ENCODE measurements around the gene ANKFN1.
"Not testable (repeated sequence)": the region's sequence is repeated elsewhere in the genome, so short reads cannot be mapped to it uniquely, and the experiment has no call there.

Gene ANKFN1

DNA sequence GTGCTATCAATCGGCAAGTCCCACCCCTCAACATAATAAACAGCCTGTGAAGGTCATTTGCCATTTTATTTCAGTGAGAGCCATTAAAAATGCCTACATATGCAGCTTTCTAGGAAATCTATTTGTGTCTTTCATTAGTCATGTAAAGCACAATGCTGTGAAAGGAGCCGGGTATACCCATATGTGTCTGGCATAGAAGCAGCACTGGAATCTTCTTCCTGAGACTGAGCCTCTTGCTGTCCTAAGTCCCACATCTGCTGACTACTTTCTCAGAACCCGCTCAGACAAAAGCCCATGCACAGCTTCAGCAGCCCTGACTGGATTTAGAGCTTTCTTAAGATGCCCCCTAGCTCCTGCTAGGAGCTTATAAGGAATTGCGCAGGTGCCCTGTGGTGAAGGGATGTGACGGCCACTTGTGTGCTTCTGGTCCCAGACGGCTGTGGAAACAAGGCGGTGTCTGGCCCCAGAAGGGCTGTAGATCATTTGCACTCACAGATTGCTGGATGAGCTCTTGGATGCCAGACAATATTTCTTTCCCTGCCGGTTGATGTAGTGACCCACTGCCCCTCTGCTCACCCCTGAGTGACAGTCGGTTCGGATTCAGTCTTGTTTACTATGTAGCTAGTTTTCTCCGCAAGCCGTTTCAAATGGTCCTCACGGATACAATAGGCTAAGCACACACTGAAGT, 172.2 kb downstream of the ANKFN1 start:
- no peak for DNase-seq (ENCODE audit: low read depth in 2 of 3, low spot score in 1 of 3)

DNA sequence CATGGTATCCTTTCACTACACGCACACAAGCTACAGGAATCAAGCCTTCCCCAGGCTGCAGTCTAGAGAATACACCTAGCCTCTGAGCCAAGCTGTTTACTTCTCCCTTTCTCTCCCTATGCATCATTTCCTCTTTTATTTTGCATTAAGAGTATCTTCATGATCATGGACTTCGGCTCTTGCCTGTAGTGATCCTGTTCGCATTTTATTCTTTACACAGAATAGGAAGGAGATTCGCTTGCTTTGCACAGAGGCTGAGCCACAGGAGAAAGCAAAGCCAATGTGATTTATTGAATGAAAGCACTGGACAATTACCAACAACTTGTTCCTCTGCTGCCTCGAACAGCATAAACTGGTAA, 172.7 kb downstream of the ANKFN1 start:
- DNase-seq (ENCODE audit: low read depth in 2 of 3, low spot score in 1 of 3), result no peak

DNA sequence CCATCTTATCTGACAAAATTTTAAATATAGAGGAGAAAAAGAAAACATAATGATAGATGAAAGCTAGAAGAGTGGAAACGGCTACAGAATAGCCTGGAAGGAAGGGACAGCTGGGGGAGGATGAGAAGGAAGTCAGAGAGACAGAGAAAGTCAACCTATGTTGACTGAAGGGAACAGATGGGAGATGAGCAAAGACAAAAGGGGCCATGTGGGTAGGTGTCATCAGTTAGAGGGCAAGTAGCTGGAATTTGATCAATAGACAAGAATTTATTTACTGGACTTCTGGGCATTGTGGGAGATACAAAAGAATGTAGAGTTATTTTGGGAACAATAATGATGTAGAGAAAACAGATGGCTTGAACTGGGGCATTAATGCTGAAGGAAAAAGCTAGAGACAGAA, 194.4 kb downstream of the ANKFN1 start:
- no peak for DNase-seq (ENCODE audit: low read depth in 2 of 3, low spot score in 1 of 3)

DNA sequence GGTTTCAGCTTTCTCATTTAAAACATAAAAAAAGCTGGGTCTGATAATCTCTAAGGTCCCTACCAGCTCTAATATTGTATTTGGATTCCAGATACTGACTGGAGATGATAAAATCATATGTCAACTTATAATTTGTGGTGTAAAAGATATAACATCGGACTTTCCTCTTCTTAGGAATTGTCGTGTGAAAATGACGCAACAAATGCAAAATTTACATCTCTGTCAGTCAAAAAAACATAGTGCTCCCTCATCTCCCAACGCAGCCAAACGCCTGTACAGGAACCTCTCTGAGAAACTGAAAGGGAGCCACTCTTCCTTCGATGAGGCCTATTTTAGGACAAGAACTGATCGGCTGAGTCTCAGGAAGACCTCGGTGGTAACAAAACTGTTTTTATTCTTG, 197.3 kb downstream of the ANKFN1 start:
- no peak for DNase-seq (ENCODE audit: low read depth in 2 of 3, low spot score in 1 of 3)

DNA sequence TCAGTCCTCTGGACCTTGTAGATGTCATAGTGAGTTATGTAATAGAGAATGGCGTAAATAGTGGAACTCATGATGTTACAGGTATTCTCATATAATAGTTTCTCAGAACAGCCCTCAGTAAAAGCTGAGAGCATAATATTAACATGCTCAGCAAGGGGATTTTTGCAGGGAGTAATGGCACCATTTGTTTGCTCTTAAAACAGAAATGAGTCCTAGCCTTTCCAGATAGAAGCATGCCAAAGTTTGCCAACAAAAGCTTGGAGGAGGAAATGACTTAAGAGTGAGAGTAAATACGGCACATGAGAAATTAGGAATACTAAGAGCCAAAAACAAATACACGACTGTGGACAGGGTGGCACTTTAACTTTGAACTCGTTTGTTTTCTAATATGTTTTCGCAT, 198.4 kb downstream of the ANKFN1 start:
- DNase-seq (ENCODE audit: low read depth in 2 of 3, low spot score in 1 of 3), result no peak

DNA sequence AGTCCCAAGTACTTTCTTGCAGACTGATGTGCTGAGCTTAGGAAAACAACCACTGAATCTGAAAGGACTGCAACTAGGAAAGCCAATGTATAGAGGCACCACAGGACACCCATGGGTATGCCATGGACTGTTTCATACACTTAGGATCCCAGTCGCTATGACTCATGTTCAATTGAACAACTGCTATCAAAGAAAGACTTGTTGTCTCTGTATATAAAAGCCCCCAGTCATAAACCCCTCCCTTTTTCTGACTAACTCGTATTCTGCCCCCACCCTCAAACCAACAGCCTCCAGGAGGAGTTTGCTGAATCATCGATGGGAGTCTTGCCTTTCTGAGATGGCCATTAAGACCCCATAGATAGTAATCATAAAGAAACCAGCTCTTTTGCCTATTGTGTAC, 205.4 kb downstream of the ANKFN1 start:
- no peak for DNase-seq (ENCODE audit: low read depth in 2 of 3, low spot score in 1 of 3)

DNA sequence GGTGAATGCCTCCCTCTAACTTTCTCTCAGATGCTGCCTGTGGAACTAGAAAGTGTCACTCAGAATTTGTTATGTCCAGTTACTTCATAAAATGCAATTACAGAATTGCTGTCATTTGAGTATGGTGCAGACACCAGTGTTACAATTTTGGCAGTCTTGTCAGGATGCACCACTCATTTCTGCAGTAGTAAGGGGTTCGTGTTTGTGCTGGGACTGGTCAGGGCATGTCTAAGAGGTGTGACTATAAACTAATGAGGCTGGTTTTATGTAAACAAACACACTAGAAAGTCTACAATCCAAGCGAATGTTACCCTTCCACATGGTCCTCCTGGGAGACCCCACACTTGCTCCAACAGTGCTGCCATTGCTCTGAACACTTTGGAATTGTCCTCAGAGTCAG, 206.2 kb downstream of the ANKFN1 start:
- no peak for DNase-seq (ENCODE audit: low read depth in 2 of 3, low spot score in 1 of 3)

DNA sequence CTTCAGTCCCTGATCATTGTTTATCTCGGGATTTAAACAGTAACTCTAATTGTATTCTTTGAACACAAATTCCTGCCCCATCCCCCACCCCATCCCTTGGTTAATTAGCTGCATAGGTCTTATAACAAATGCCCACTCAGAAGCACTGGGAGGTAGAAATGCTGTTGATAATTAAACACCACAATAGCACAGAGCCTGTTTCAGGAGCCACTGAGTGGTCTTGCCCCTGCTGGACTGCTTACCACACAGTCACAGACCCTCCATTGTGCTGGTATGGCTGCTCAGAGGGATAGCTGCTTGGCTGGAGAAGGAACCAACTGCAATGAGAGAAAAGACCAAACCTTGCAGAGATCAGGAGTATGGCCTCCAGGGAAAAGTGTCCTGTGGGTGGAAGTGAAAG, 214.1 kb downstream of the ANKFN1 start:
- no peak for DNase-seq (ENCODE audit: low read depth in 2 of 3, low spot score in 1 of 3)

DNA sequence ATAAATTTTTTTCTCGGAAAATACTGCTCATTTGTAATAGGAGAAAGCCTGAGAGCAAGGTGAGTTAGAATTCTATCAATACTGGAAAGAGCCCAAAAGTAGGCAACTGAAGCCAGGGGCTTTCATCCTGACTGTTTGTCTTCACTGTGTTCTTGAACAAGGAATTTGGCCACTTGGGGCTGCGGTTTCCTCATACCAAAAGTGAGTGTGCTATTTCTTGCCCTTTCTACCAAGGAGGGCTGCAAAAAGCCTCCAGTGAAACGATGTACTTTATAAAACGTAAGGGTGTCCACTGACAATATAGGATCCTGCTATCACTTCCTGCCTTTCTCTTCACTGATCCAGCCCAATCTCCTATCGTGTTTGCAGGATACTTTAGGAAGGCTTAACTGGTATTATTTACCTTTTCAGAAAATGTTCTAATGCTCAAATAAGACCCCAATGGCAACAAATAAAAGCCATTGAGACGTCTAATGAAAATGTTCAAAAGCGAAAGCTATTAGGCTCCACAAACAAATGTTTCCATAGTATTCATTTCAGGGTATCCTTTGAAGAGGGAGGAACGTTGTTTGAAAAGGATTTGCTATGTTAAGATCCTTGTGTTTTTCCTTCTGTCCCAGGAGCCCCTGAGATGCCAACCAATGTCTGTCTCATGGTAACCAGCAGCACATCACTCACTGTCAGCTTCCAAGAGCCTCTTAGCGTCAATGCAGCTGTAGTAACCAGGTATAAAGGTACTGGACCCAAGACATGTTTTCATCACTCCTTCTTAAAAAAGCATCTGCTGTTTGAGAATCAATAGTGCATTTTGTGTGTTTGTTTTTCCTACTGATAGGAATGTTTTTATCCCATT, 220.9 kb downstream of the ANKFN1 start:
- DNase-seq (ENCODE audit: low read depth in 2 of 3, low spot score in 1 of 3), result no peak

DNA sequence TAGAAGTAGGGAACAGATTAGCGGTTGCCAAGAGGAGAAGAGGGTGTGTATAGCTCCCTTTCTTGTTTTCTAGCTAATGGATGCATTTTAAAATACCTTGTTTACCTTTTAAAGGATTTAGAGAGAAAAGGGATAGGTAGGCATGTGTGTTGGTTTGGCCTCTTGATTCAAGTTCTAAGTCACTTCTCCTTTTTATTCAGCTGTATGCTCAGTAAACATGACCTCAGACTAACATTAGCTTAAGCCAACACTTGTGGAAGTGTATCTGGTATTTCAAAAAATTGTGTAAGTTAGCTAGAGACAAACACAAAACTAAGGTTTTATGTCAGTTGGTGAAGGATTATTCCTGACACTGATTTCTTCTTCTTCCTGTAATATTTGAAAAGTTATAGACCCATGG, 236.1 kb downstream of the ANKFN1 start:
- DNase-seq (ENCODE audit: low read depth in 2 of 3, low spot score in 1 of 3), result no peak

DNA sequence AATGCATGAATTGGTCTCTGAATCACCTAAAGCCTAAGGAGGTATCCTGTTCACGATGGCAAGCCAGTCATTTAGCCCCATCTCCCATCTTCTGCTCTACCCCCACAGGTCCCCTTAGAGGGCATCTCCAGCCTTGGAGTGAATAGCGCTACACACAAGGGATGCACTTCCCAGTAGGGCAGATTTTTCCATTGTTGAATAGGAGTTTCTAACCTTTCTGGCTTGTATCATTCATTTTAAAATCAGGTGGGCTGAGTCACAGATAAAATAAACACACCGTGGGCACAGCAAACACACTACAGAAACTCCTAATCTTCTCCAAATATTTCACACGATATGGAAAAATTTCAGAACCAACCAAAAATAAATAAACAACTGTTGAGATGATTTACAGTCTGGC, 239.0 kb downstream of the ANKFN1 start:
- DNase-seq (ENCODE audit: low read depth in 2 of 3, low spot score in 1 of 3), result no peak

DNA sequence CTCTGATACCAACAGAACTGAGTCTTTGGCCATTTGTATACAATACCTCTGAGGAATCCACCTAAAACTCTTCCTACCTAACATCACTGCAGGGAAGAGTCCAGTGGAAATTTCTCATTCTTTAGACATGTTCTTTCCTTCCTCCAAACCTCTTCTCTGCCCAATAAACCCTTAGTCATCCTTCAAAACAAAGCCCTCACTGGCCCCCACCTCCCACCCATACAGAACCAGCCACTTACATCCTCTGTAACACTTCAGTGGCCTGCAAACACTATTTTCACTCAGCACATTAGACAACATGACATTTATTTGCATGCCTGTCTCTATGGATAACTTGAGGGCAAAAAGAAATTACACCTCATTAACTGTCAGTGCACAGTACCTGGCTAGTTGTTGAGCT, 239.9 kb downstream of the ANKFN1 start:
- no peak for DNase-seq (ENCODE audit: low read depth in 2 of 3, low spot score in 1 of 3)

DNA sequence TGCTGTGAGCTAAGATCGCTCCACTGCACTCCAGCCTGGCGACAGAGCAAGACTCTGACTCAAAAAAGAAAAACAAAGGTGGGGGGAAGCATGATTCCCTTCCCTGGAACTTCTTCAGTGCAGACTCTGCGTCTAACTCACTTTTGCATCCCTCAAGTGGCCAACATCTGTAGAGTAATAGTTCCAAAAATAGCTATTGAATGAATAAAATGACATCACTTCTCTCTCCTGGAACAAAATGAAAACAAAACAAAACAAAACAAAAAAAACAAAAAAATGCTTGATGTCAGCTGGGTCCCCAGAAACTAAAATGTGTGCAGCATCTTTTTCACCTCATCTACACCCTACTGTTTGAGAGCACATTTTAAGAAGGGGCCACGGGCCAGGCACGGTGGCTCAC, 242.5 kb downstream of the ANKFN1 start:
- no peak for DNase-seq (ENCODE audit: low read depth in 2 of 3, low spot score in 1 of 3)

DNA sequence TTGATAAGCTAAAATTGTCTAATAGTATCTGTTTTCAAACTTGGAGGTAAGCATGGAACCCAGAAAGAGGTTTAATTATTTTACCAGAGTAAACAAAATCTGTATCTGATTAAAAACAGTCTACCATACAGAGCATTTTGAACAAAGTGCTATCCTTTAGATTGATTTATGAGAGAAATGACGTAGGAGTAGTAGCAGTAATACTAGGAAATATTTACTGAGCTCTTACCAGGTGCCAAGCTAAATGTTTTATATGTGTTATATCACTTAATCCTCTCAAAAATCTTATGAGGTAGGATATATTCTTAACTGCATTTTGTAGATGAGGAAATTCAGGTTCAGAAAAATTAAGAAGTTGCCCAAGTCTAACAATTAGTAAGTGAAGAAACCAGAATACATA, 253.8 kb downstream of the ANKFN1 start:
- DNase-seq (ENCODE audit: low read depth in 2 of 3, low spot score in 1 of 3), result no peak

DNA sequence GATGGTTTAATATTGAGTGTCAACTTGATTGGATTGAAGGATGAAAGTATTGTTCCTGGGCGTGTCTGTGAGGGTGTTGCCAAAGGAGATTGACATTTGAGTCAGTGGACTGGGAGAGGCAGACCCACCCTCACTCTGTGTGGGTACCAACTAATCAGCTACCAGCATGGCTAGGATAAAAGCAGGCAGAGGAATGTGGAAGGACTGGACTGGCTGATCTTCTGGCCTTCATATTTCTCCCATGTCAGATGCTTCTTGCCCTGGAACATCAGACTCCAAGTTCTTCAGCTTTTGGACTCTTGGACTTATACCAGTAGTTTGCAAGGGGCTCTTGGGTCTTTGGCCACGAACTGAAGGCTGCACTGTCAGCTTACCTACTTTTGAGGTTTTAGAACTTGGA, 259.1 kb downstream of the ANKFN1 start:
- not testable (repeated sequence) for DNase-seq (ENCODE audit: low read depth in 2 of 3, low spot score in 1 of 3)

DNA sequence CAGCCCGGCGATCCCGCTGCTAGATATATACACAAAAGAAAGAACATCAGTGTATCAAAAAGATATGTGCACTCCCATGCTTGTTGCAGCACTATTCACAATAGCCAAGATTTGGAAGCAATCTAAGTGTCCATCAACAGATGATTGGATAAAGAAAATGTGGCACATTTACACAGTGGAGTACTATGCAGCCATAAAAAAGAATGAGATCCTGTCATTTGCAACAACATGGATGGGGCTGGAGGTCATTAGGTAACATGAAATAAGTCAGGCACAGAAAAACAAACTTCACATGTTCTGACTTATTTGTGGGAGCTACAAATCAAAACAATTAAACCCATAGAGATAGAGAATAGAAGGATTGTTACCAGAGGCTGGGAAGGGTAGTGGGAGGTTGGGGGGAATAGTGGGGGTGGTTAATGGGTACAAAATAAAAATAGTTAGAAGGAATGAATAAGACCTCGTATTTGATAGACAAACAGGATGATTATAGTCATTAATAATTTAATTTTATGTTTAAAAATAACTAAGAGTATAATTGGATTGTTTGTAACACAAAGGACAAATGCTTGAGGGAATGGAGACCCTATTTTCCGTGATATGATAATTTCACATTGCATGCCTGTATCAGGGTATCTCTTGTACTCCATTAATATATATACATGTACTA, 263.5 kb downstream of the ANKFN1 start:
- no peak for DNase-seq (ENCODE audit: low read depth in 2 of 3, low spot score in 1 of 3)

DNA sequence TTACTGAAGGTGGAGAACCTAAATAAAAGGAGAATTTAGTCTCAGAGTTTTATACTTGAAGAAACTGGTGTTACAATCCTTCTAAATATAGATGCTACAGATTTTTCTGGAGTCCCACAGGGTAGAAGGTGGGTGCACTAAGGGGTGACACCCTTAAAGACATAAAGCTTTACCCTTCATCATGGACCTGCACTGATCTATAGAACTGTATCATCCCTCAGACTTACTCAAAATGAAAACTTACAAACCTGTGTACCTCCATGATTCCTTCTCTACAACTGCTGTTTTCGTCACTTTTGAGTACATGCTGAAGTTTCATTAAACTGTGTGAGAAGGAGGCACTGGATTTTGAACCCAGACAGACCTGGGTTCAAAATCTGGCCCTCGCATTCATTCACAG, 270.7 kb downstream of the ANKFN1 start:
- DNase-seq (ENCODE audit: low read depth in 2 of 3, low spot score in 1 of 3), result no peak

DNA sequence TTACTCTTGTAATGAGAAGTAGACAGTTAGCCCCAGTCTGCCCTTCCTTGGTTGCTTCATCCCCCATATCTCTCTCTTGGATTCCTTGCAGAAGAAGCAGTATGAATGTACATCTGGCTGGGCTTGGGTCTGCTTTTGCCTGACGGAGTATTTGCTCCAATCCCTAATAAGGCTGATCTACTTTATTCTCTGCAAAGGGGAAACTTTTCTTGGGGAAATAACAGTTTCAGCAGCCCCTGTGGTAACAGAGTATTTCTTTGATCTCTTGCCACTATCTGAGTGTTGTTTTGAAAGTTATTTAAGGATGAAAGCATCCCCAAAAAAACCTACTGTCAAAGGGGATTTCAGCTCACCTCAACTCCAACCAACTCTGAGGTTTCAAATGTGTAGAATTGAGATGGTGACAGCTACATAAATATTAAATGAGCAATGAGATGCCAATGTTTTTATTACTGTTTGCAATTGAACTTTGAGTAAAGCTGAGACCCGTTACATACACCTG, 271.3 kb downstream of the ANKFN1 start:
- DNase-seq (ENCODE audit: low read depth in 2 of 3, low spot score in 1 of 3), result no peak

DNA sequence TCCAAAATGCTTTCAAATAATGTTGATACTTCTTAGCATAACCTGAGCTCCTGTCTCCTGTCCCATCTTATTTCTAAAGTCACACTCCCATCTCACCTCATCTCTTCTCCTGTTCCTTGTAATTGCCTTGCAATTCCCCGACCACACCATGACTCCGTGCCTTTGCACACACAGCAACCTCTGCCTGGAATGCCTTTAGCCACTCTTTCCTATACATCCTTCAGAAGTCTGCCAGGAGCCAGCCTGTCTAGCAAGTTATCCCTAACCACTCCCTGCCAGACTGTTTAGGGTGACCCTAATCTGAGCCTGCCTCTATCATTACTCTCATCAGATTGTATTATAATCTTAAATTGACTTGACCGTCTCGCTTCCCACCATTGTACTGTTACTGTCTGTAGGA, 272.2 kb downstream of the ANKFN1 start:
- no peak for DNase-seq (ENCODE audit: low read depth in 2 of 3, low spot score in 1 of 3)

DNA sequence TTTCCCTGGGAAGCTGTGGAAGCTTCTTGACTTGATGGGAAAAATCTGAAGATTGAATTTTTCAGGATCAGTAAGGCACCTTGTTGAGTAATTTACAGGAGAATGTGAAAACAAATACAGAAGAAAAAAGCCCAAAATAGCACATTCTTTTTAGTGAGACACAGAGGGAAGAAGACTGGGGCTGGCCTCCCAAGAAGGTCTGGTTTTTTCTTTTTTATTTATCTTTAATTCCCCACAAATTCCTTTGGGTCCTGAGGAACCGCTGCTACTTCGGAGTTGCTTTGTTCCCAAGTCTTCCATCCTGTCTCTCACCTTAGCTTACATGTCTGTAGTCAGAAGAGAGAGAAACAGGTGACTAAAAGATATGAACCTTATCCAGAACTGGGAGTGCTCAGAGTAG, 273.6 kb downstream of the ANKFN1 start:
- no peak for DNase-seq (ENCODE audit: low read depth in 2 of 3, low spot score in 1 of 3)

DNA sequence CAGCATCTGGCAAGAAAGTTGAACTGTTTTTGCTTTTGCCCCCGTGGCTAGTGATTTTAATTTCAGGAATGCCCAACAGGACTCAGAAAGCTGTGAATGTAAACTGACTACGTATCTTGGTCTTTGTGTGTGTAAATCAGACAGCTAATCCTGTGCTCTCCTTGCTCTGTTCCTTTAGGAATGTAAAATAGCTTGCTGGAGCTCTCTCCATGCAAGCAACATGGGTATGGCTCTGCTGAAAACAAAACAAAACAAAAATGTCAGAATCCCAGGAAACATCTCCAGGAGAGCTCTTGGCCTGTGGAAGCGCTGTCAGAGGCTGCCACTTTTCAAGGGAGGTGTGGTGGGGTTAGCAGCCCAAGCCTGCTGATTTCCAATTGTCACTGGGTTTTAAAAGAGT, 278.5 kb downstream of the ANKFN1 start:
- DNase-seq (ENCODE audit: low read depth in 2 of 3, low spot score in 1 of 3), result no peak

DNA sequence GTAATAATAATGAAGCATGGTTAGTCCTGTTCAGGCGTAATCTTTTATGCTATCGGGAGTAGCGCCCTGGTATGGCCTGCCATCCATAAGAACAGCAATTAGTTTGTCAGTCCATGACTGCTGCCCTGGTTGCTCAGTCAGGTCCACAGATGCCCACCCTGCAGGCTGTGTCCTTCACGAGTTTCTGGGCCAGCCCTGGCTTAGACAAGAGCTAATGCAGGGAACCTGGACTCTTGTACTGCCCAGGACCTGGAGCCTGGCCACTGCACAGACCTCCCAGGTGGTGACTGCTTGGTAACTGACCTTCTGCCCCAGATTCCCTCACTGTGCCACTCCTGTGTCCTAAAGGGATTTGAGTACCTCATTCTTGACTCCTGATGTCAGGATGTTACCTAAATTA, 279.2 kb downstream of the ANKFN1 start:
- no peak for DNase-seq (ENCODE audit: low read depth in 2 of 3, low spot score in 1 of 3)
